Cardiac fibroblast (primary cell): ENCODE results near the gene DBH.

Experiments
- DNase-seq, 2 donors: peaks; one replicate each; pipeline versions ENCODE4 v3.0.0 to v3.0.0-alpha.2; 2010; ENCODE audit warnings: low read depth in 2 of 2
- H3K4me3 ChIP-seq, 2 donors: replicated peaks in 1 of 2; 1 replicate in 1 of 2; 2 replicates in 1 of 2; pipeline ENCODE4 v1.5.1; 2011; ENCODE audit warnings: low read depth in 2 of 2, low read length in 2 of 2, mild to moderate bottlenecking in 2 of 2, moderate library complexity in 1 of 2
- CTCF ChIP-seq: IDR thresholded peaks from one replicate; pipeline ENCODE4 v1.5.1; 2011; ENCODE audit warnings: low read depth, mild to moderate bottlenecking, low read length, inconsistent platforms

DBH gene

DNA sequence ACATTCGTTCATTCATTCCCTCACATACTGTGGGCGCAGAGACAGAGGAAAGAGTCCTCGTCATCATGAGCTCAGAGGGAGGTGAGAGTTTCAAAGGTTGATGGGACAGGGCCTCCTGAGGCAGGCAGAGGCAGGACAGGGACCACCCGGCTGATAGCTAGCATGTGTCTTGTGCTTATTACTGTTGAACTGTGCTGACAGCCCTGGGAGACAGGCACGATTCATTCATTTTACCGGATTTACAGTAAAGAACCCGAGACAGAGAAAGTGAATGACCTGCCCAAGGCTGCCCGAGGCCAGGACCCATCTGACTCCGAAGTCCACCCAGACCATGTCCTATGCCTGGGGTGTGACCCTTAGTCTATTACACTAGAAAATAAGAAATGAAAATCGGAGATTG is 22.1 kb upstream of the DBH start:
- no peak overlapping the region for H3K4me3 ChIP-seq
- no peak for TF ChIP-seq CTCF
- DNase-seq = no peak

- no peak for DNase-seq
- no peak overlapping the region for H3K4me3 ChIP-seq
- TF ChIP-seq CTCF = no peak
Measured at GRCh38 chr9:133614678-133615077, 21.5 kb upstream of the DBH start.

- TF ChIP-seq CTCF = no peak
- H3K4me3 ChIP-seq = no peak overlapping the region
- no peak for DNase-seq
Measured at GRCh38 chr9:133615186-133615585, 21.0 kb upstream of the DBH start.

GRCh38 chr9:133615606-133616188 is 20.5 kb upstream of the DBH start:
- TF ChIP-seq CTCF = no peak
- no peak overlapping the region for H3K4me3 ChIP-seq
- DNase-seq = no peak

DNA sequence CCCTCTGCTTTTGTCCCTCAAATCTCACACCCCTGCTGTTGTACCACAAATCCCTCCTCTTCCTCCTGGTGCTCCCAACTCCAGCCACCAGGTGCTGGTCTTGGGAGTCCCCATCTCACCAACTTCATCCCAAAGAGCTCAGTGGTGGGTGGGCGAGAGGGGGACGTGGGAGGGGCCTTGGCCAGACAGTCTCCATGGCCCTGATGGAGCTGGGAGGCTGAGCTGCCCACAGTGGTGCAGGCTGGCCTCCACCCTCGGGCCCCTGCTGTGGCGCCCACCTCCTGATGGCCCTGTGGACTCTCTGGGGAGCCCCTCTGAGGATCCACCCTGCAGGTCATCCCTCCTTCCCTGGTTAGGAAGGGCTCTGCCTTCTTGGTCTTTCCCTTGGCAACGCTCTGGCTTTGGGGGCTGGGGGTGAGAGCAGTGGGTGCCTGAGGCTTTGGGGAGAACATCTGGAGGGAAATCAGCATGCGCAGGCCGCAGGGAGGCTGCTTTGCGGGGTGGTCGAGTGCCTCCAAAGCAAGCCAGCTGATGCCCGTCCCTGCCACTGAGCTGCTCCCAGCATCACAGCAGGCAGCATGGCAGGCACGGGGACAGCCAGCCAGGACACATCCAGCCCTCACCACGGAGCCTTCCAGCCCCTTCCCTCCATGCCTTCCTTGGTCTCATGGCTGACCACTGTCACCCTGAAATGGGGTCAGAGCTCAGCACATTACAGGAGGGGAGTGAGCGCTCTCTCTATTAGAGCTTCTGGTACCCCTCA is 19.3 kb upstream of the DBH start:
- no peak for TF ChIP-seq CTCF
- no peak overlapping the region for H3K4me3 ChIP-seq
- no peak for DNase-seq

DNA sequence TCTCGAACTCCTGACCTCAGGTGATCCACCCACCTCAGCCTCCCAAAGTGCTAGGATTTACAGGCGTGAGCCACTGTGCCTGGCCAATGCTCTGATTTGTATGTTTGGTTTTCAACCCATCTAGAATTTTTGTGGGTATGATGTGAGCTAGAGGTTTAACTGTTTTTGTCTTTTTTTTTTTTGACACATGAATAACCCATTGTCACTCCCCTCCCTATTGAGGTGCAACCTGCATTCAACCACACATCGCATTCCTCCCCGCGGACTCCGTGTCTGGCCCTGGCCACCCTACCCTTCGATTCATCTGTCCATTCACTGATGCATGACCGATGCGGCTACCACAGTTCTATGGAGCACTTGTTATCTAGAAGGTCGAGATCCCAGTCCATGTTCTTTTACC is 17.4 kb upstream of the DBH start:
- TF ChIP-seq CTCF = no peak
- no peak for DNase-seq
- H3K4me3 ChIP-seq = no peak overlapping the region
